ENCODE results near the gene ATP11A.

GRCh38 chr13:112726016-112726767 is 36.4 kb downstream of the ATP11A start:
- TF ChIP-seq CTCF (IDR thresholded peaks at IDR 0.05) (no peak), POLR2A (IDR thresholded peaks at IDR 0.05) (no peak)
